ENCODE measurements around the gene CADM2.

- no peak for TF ChIP-seq POLR2A (IDR thresholded peaks at IDR 0.05; ENCODE audit: low read length)
- TF ChIP-seq GATA1 (IDR thresholded peaks at IDR 0.05; ENCODE audit: low read depth, low read length): no peak
These were observed 576.7 kb downstream of the CADM2 start for GRCh38 chr3:85535517-85535916.

Data from erythroblast (primary cell).